NCI-H2029 (cell line): ENCODE results near the gene RSPH4A.
"Not testable (repeated sequence)": the region's sequence is repeated elsewhere in the genome, so short reads cannot be mapped to it uniquely, and the experiment has no call there.

Experiments used
- DNase-seq: peaks from one replicate; lab custom pipeline; 2025; lab: John Stamatoyannopoulos, UW

Gene RSPH4A

DNA sequence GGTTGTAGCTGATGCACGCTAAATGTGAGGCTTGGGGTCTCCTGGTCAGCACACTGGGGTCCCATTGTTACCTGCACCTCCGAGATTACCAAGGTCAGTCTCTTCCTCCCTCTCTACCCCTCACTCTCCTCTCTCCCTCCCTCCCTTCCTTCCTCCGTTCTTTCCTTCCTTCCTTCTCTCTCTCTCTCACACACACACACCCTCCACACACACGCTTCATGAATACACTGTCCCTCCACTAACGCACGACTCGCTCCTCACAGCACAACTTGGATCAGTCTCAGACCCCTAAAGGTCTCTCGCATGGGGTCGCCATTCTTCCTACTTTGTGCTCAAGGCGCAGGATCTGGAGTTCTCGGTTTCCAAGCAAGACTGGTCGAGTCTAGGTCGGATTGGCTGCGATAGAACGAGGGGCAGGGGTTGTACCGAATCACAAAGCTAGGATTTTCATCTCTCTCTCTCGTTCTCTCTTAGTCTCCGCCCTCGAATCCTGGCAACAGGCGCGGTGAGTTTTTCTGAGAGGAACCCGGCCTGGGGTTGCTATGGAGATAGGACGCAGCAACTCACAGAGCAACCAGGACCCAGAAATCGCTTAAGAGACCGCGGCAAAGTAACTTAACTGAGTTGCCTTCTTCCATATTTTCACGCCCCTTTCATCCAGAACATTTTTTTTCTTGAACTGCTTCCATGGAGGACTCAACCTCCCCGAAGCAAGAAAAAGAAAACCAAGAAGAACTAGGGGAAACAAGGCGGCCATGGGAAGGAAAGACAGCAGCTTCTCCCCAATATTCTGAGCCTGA lies at the start of gene RSPH4A:
TSS of gene RSPH4A (plus strand) at position 543 of the 800 bp plus-strand sequence. CDS start at position 688, 145 bp downstream.
- peak; percentile 100 for DNase-seq

DNA sequence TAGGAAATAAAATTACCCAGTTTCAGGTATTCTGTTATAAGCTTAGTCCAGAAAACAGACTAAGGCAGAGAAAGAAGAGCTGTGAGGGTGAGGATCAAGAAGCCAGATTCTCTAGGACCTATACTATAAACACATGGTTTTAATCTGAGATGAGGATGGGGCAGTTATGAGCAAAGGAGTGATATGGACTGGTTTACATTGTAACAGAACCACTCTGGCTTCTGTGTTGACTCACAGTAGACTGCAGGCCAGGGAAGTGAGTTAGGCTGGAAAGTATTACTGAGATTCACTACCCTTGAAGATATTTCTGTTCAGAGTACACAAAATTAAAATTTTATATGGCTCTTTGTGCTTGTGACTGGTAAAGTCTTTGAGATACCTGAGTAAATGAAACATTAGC lies 48.2 kb upstream of the RSPH4A start:
- DNase-seq, result no peak

DNA sequence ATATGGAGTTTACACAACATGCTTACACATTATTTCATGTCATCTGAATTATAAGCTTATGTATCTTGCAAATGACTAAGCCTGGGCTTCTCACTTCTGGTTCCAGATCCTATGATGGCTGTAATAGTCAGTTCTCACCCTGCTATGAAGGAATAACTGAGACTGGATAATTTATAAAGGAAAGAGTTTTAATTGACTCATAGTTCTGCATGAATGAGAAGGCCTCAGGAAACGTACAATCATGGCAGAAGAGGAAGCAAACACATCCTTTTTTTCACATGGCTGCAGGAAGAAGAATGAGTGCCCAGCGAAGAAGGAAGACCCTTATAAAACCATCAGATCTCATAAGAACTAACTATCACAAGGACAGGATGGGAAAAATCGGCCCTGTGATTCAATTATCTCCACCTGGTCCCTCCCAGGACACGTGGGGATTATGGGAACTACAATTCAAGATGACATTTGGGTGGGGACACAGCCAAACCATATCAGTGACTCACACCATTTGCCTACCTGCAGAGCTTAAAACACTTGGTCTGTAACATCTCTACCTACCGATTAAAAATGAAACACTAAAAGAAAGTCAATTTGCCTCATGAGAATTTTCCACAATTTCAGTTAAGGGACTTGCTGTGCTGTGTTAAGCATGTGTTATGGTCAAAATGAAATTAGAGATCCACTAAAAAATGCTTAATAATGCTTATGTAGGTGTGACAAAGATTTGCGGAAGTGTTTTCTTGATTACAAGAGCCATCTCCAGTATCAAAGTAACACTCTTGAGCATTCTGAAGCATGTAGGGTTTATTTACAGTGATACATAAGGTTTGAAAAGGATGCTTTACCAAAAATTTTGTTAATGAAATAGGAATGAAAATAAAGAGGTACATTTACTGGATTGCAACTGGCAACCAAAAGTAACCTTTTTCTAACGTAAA lies 47.2 kb upstream of the RSPH4A start:
- DNase-seq, result no peak

DNA sequence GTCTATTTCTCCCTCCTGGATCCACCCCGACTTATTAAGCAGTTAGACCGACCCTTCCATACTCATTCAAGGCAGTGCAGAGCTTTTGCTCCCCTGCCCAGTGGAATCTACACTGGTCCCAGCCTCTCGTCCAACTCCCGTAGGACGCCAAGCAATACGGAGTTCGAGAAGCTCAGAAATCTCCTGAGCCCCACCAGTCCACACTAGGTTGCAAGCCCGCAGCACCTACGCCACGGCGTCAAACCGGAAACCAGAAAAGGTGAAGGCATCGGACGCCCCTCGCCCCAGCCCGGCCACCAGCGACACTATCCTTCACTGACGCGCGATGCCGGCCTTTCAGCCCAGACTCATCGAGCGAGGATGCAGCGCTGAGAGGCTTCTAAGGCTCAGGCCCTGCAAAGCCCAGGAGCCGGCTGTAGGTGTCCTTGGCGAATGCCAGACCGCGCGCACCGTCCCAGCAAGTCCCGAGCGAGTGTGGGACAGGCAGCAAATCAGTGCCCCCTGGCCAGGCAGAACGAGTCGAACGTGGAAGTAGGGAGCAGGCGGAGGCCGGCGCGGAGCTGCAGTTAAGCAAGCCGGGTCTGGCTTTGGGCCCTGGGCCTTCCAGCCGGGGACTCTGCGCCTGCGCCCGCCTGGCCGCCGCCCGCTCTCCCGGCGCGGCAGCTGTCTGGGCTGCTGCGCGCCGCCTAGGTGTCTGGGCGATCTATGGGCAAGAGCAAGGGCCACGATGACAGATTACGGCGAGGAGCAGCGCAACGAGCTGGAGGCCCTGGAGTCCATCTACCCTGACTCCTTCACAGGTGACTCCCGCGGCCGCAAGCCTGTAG lies 45.2 kb upstream of the RSPH4A start, which contains the start of gene RWDD1:
TSS of gene RWDD1 (plus strand) at position 649 of the 827 bp plus-strand sequence. CDS start at position 728, 79 bp downstream.
- DNase-seq, result peak; percentile 100

DNA sequence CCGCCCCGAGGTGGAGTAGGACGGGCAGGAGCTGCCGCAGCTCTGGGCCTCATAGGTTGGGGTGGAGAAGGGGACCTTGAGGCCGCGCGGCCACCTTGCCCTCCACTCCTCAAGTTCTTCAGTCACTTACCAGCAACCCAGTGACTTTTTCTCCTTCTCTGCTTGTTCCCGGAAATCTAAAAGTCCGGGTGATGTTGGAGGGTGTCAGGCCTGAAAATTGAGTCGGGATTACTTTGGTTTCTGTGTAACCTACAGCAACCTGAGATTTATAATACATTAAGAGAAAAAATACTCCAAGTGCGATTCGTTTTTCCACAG lies 44.6 kb upstream of the RSPH4A start:
- no peak for DNase-seq

DNA sequence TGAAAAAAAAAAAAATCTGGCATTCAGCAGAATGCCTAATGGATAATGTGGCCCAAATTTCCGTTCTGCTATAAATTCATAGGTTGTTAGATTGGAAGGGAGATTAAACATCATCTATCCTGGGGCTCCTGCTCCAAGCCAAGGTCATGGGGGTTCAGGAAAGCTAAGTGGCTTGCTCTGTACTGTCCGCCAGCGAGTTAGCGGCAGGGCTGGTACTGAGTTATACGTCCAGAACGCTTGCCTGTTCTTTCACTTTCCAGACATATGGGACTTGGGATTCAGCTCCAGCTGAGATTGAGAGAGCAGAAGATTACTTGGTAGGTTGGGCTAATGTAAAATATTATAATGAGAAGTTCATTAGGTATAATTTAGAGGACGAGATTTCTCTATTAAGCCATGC lies 44.1 kb upstream of the RSPH4A start:
- DNase-seq, result peak; percentile 90

GRCh38 chr6:116575227-116575626 lies 41.1 kb upstream of the RSPH4A start:
- no peak for DNase-seq

DNA sequence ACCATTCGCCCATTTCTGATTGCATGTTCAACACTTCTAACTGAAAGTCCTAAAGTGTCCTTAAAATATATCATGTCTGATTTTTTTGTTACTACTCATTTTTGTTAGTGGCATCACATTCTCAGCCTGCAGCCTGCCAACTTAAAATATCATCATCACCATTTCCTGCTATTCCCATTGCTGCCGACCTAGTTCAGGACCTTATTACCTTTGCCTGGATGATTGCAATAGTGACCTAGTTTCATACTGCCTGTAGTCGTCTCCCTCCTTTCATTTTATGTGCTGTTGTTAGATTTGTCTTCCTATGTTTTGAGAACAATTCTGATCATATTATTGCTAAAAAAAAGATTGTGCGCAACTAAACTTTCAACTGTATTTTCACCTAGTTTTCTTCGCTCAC lies 38.8 kb upstream of the RSPH4A start:
- DNase-seq, result no peak

- DNase-seq, result no peak
Measured at GRCh38 chr6:116578335-116578734, 37.9 kb upstream of the RSPH4A start.

GRCh38 chr6:116579143-116579542 lies 37.1 kb upstream of the RSPH4A start:
- no peak for DNase-seq

DNA sequence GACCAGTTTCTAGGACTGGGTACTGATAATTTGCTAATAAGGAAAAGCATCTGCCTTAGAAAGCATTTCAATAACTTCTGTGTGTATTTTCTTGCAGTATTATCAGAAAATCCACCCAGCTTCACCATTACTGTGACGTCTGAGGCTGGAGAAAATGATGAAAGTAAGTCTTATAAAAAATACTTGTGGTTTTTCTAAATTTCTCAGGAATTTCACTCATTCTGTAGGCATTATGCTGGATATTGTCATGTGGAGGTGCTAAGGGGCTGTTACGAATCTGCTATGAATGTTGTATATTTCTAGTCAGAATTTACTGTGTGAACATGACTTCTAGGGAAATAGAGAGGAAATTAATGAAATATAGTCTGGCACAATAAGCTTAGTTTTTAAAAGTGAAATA lies 36.1 kb upstream of the RSPH4A start:
- DNase-seq, result no peak

DNA sequence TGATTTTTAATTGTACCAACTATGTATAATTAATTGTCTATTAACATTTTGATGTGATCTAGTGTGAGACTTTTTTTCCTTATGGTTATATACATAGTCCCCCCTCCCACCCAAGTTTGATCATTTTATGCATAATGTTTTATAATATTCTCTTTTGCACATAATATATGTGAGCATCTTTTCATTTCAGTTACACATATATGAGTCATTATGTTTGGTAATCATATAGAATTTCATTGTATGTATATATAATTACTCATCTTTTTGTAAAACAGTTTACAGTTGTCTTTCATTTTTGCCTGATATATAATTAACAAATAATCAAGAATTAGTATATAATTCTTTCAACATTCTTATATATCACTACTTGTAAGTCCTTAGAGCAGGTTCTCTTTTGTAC lies 30.0 kb upstream of the RSPH4A start:
- DNase-seq, result no peak

DNA sequence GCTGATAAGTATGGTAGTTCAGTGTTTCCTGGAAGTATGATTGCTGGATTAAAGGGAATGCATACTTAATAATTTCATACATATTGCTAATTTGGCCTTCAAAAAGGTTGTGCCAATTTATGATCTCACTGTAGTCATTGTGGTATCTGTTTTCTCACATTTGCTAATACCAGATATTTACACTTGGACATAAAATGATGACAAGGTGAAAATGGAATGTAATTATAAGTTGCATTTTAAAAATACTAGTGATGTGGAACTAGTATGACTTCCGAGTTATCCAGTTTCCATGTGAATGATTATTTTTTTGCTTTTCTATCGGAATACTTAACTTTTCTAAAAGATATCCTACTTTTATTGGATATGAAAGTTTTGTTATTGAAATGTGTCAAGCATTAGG lies 29.5 kb upstream of the RSPH4A start:
- no peak for DNase-seq

- peak; percentile 84 for DNase-seq
Measured at GRCh38 chr6:116595247-116595646, 21.0 kb upstream of the RSPH4A start.

- no peak for DNase-seq
Measured at GRCh38 chr6:116596815-116597214, 19.5 kb upstream of the RSPH4A start.

DNA sequence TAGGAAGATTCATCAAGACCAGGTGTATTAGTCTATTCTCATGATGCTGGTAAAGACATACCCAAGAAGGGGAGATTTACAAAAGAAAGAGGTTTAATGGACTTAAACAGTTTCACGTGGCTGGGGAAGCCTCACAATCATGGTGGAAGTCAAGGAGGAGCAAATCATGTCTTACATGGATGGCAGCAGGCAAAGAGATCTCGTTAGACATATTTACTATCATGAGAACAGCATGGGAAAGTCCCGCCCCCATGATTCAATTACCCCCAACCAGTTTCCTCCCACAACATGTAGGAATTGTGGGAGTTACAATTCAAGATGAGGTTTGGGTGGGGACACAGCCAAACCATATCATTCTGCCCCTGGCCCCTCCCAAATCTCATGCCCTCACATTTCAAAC lies 12.4 kb upstream of the RSPH4A start:
- not testable (repeated sequence) for DNase-seq

DNA sequence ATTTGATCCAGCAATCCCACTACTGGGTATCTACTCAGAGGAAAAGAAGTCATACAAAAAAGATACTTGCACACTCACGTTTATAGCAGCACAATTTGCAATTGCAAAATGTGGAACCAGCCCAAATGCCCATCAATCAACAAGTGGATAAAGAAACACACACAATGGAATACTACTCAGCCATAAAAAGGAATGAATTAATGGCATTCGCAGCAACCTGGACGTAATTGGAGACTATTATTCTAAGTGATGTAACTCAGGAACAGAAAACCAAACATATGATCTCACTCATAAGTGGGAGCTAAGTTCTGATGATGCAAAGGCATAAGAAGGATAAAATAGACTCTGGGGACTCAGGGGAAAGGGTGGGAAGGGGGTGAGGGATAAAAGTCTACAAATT lies 11.4 kb upstream of the RSPH4A start:
- DNase-seq, result peak; percentile 37

GRCh38 chr6:116605935-116606334 lies 10.3 kb upstream of the RSPH4A start:
- no peak for DNase-seq

DNA sequence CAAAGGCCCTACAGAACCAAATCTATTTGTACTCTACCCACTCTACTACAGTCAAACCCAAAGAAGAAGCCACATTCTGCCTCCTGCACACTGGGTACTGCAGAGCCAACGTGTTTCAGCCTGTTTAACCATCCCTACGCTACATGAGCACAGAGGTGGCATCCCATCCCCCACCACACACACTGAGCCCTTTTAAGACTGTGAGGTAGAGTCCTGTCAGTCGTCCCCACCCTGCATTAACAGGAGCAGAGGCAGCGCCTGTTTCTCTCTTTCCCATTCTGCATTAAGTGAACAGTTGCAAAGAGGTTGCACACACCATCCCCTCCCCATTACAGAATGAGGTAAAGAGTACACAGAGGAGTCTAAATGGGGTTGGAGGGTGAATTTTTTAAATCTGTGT lies 5.2 kb upstream of the RSPH4A start:
- DNase-seq, result no peak

GRCh38 chr6:116616737-116617053 lies 416 bp downstream of the RSPH4A start:
- peak; percentile 88 for DNase-seq

DNA sequence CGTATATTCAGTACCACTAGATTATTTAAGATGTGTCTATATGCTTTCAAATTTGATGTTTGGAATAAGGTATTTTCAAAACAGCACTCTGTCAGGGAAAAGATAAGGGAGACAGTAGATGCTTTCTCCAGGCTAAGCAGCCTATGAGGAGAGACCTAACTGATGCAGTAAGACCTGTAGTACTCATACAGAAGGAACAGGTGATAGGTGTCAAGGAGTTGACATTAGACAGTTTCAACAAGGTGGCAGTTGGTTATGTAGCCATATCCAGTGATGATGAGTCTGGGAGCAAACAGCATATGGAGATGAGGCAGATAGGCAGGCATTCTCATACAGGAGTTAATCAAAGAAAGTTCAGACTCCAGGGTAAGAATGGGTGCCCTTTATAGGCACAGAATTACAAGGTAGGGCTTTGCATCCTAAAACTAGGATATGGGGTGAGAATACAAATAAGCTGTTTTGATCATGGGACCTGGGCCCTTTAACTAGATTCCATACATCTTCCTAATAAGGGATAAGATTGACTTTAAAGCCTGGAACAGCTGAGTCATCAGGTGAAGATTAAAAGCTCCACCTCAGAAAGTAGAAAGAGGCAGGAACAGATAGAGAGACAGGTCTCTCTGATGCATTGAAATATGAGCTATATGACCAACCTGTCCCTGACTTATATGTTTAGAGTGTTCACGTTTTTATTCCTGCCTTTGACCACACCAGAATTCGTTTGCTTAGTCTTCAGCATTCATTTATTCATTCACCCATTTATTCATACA lies 7.9 kb downstream of the RSPH4A start:
- DNase-seq, result peak; percentile 75

- no peak for DNase-seq
Measured at GRCh38 chr6:116625872-116626271, 9.6 kb downstream of the RSPH4A start.
